GM12874 (cell line): Measurements from ENCODE around the gene DMD.

ENCODE experiments used
- TF ChIP-seq, protein P1 (sequence below): IDR thresholded peaks from 2 replicates; pipeline ENCODE4 v1.5.1; 2011; ENCODE audit warnings: low read depth, mild to moderate bottlenecking, control low read depth, low read length, moderate library complexity; ENCODE audit not compliant: insufficient read depth

Gene DMD

DNA sequence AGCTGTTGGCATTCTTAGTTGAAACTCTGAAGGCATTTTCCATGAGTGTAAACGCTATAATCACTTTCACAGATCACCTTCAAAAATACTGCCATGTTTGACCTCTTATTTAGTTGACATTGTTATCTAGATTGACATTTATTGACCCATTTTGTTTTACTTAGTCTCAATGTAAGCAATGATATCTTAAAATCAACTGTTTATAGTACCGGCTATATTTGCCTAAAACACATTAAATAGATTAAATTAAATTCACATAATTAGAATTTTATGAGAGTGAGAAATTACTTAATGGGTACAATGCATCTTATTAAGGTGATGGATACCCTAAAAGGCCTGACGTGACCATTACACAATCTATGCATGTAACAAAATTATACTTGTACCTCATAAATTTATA lies 1621.8 kb downstream of the DMD start:
- TF ChIP-seq, protein P1, sequence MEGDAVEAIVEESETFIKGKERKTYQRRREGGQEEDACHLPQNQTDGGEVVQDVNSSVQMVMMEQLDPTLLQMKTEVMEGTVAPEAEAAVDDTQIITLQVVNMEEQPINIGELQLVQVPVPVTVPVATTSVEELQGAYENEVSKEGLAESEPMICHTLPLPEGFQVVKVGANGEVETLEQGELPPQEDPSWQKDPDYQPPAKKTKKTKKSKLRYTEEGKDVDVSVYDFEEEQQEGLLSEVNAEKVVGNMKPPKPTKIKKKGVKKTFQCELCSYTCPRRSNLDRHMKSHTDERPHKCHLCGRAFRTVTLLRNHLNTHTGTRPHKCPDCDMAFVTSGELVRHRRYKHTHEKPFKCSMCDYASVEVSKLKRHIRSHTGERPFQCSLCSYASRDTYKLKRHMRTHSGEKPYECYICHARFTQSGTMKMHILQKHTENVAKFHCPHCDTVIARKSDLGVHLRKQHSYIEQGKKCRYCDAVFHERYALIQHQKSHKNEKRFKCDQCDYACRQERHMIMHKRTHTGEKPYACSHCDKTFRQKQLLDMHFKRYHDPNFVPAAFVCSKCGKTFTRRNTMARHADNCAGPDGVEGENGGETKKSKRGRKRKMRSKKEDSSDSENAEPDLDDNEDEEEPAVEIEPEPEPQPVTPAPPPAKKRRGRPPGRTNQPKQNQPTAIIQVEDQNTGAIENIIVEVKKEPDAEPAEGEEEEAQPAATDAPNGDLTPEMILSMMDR = no peak

DNA sequence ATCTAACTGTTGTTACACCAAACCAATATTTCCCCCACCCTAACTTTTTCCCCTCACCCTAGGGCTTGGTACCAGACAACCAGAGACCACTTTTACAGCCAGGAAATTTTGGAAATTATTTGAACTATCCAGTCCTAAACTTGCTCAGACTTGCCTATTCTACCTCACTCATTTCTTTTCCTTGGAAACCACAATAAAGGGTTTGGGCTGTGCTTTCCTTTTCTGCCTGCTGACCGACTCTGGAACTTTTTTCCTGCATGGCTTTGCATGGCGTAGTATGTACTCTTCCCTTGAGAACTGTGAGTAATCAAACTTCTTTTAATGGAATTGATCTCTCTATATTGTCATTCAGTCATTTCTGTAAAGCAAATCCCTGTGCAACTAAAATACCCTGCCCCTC lies 1623.0 kb downstream of the DMD start:
- TF ChIP-seq, protein P1 = no peak

DNA sequence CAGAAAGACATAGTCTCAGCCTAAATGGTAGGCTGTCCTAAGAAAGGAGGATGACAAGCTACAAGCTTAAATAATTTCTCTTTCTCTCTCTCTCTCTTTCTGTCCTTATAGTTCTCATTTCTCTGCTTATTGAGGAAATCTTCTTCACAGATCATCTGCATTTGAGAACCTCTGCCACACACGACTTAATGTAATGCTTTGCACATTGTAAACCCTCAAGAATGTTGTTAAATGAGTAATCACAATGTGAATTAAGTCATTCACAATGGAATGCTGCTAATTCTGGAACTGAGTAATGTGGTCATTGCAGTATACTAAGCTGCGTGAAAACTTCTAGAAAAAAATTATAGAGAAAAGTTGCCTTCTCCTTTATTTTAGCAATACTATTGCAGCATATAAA lies 1630.6 kb downstream of the DMD start:
- TF ChIP-seq, protein P1 = no peak

DNA sequence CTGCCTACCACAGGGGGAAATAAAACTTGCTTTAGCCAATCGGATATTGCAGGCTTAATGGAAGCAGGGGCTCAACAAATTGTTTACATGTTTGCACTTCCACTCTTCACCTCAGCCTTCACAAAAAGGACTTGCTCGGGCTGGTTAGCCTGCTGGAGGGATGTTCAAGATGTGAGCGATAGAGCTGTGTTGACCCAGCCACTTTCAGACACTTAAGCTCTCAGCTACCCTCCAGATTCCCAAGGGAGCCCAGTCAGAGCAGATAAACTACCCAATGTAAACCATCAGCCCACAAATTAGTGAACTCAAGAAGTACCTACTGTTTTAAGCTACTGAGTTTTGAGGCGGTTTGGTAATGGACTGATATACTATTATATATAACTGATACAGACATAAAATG lies 1631.1 kb downstream of the DMD start:
- TF ChIP-seq, protein P1 = no peak

- TF ChIP-seq, protein P1 = no peak
Measured at GRCh38 chrX:31572360-31572759, 1639.0 kb downstream of the DMD start.

DNA sequence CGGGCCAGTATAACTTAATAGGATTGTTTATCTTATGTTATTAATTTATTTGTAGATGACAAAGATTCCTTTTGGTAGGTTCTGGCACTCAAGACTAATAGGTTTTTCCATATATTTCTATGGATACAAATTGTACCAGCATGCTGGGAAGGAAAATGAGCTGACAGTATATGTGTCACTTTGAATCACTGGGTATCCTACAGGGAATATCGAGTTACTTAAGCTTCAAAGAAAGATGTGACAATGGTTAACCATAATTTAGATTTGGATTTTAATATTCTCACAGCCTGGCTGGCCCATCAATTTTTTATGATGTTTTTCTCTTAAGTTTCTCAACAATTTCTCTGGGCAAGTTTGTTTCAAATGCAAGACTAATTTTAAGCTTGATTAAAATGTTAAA lies 1640.7 kb downstream of the DMD start:
- TF ChIP-seq, protein P1 = no peak

GRCh38 chrX:31563792-31564191 lies 1647.6 kb downstream of the DMD start:
- TF ChIP-seq, protein P1 = no peak

GRCh38 chrX:31555506-31555905 lies 1655.8 kb downstream of the DMD start:
- TF ChIP-seq, protein P1 = no peak
